Choroid plexus epithelial cell (primary cell): ENCODE measurements around the gene AHRR.
A peak's percentile ranks its signal among the peaks of the same experiment; 100 is the strongest.

Experiments
- DNase-seq: peaks from one replicate; pipeline ENCODE4 v3.0.0-alpha.2; 2010; ENCODE audit warnings: low read depth
- H3K4me3 ChIP-seq: 2 replicates; pipeline ENCODE4 v1.5.1; 2011; ENCODE audit warnings: low read depth, mild to moderate bottlenecking, control low read depth, low read length, moderate library complexity
- TF ChIP-seq, protein P1 (sequence below): conservative IDR thresholded peaks from 2 replicates; pipeline ENCODE4 v1.5.1; 2011; ENCODE audit warnings: low read depth, mild to moderate bottlenecking, control low read depth, inconsistent platforms, low read length, moderate library complexity

The AHRR gene

DNA sequence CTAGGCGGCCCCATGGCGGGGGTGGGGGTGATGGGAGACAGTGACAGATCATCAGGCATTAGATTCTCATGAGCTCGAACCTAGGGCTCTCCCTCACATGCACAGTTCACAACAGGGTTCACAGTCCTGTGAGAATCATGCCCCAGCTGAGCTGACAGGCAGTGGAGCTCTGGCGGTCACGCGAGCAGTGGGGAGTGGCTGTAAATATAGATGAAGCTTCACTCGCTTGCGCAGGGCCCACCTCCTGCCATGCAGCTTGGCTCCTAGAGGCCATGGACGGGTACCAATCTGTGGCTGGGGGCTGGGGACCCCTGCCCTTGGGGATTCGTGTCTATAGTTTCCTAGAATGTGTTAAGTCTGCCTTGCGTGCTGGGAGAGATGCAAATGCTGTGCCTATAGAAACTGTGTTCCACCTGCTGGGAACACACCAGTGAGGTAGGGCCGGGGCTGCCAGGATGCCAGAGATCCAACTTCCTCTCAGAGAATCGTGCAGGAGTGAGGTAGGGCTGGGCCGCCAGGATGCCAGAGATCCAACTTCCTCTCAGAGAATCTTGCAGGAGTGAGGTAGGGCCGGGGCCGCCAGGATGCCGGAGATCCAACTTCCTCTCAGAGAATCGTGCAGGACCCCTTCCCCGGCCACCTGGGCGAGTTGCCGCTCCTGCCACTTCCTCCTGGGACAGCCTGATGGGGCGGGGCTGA, 107.4 kb downstream of the AHRR start:
- no peak overlapping the region for H3K4me3 ChIP-seq
- TF ChIP-seq, protein P1, sequence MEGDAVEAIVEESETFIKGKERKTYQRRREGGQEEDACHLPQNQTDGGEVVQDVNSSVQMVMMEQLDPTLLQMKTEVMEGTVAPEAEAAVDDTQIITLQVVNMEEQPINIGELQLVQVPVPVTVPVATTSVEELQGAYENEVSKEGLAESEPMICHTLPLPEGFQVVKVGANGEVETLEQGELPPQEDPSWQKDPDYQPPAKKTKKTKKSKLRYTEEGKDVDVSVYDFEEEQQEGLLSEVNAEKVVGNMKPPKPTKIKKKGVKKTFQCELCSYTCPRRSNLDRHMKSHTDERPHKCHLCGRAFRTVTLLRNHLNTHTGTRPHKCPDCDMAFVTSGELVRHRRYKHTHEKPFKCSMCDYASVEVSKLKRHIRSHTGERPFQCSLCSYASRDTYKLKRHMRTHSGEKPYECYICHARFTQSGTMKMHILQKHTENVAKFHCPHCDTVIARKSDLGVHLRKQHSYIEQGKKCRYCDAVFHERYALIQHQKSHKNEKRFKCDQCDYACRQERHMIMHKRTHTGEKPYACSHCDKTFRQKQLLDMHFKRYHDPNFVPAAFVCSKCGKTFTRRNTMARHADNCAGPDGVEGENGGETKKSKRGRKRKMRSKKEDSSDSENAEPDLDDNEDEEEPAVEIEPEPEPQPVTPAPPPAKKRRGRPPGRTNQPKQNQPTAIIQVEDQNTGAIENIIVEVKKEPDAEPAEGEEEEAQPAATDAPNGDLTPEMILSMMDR, result no peak
- DNase-seq, result no peak

DNA sequence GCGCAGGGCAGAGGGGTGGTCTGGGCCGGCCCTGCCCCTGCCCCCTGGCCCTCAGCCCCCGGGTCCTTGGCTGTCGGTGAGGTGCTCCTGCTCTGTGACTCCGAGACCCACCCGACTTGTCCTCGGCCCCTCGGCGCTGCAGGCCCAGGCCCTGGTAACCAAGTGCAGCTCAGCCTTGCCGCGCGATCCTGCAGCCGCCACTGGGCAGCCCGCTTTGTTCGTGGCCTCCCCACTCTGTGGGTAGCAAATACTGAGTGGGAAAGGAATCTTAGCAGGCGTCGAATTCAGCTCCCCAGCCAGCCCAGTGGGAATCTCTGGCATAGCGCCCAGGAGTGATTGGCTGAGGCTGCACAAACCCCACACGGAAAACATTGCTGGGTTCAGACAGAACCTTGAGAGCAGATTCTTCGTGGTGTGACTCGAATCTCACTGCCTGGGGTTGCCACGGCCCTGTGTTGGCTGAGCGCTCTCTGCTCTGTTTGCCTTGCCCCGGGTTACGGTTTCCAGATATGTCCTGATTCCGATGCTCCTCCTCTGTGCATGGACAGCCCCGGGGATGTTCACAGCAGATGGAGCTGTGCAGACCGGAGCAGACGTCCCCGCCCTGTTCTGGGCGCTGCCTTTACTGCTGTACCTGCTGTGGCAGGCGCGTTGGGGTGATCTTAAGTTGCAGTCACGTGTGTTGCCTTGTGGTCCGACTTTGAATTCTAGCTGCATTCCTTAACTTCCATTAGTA, 108.1 kb downstream of the AHRR start:
- peak; percentile 71 for DNase-seq
- no peak overlapping the region for H3K4me3 ChIP-seq
- TF ChIP-seq, protein P1, result no peak

DNA sequence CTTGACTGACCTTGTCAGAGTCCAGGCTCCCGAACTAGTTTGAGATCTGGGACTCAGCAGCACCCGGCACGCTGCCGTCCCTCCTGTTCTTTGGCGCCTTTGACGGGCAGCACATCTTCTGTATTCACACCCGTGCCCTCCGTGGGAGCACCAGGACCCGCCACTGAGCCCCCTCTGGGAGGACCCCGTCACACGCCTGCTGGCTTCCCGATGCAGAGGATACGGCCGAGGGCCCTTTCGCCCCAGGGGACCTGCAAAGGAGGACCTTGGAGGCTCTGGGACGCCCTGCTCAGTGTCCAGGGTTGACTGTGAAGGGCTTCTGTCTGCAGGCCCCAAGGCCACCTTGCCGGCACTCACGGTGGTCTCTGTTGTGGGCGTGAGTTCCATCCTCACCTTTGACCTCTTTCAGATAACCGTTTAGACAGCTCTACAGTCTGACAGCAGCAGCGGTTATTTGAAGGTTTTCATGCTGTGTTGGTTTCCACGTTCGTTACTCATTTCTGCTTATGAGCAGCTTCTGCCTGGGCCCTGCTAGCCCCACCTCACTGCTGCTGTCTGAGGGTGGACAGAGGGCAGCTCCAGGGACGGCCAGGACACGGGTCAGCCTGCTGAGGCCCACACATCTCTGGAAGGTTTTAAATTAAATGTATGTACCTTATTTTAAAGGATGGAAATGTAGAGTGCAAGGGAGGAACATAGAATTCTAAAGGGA, 108.9 kb downstream of the AHRR start:
- H3K4me3 ChIP-seq, result no peak overlapping the region
- TF ChIP-seq, protein P1, result no peak
- DNase-seq, result no peak

DNA sequence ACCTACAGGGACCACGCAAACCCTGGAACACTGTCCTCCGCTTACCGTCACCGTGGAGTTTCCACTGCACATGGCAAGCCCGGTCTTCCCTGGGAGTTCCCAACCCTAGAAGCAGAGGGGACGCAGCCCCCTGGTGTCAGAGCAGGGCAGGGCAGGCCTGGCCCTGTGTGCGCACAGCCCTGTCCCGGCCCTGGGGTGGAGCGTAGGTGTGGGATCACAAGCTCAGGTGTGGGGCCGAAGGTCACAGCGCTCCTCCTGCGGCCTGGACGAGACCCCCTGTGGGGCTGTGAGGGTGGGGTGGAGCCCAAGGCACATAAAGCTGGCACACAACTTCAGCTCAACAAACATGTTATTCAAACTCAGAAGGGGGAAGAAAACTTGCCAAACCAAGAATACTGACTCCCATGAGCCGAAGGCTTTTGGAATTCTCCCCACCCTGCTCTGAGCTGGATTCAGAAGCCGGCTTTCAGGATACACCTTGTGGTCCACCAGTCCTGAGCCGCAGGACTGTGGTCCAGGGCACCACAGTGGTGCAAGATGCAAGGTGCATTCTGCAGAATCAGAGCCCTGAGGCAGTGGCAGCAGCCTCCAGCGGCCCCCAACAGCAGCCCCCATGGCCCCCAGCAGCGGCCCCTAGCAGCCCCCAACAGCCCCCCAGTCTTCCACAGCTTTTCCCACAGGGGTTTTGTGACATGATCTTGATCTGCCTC, 109.6 kb downstream of the AHRR start:
- peak; percentile 43 for DNase-seq
- TF ChIP-seq, protein P1, result peak; percentile 81
- H3K4me3 ChIP-seq, result no peak overlapping the region

DNA sequence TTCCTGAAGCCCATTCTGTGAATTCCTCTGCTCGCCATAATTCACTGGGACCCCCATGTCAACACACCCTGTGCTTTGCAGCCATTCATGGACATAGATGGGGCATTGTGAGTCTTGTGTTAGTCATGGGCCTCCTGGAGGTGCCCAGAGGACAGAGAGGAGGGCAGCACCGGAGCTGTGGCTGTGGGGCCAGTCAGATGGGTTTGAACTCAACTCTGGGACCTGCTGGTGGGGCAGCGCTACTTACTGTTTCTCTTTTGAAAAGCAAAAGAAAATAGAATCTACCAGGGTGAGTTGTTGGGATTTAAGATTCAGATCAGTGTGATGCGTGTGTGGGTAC, 110.2 kb downstream of the AHRR start:
- DNase-seq, result no peak
- TF ChIP-seq, protein P1, result no peak
- H3K4me3 ChIP-seq, result no peak overlapping the region

DNA sequence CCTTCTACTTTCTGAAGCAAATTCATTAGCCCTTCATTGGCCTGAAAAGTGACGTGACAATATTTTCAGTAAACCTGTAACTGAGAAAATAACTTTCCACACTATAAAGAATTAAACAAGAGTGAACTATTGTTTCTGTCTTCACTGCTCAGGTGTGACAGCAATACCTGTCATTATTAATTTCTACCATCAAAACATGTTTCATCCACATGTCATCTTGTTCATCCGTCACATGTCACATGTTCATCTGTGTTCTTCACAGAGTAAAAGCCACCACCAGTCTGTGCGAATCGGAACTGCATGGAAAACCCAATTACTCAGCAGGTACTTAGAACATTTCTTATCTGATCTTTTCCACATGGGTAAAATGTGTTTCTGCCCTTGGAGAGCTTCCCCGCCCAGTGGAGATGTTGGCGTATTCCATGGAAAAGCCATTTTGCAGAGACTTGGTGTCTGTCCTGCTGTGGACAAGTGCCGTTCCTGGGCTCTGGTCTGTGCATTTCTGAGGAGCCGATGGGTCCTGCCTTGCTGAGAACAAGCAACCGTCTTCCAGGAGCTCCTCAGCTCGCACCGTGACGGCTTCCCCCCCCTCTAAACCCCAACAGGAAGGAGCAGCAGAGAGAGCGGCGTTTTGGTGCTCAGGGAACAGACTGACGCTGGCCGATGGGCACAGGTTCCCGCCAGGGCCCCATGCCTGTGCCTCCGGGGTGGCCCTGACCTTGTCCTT, 110.8 kb downstream of the AHRR start:
- TF ChIP-seq, protein P1, result no peak
- no peak for DNase-seq
- no peak overlapping the region for H3K4me3 ChIP-seq
